ENCODE measurements around the gene SRGAP2B.
"Not testable (repeated sequence)": the region's sequence is repeated elsewhere in the genome, so short reads cannot be mapped to it uniquely, and the experiment has no call there.

Gene SRGAP2B

DNA sequence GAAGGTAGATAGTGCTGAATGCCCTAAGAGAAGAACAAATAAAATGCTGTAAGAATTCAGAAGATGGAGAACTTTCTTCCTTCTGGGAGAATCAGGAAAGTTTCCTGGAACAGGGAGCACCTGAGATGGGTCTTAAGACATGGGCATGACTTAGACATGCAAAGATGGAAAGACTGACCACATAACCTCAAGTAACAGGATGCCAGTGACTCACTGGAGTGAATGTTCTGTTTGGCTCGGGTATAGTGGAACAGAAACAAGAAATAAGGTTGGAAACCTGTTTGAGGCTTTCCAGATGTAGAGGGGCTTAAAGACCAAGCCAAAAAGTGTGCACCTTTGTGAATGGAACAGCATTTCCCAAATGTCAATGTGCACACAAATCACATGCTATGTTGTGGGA, 102.2 kb downstream of the SRGAP2B start:
- not testable (repeated sequence) for DNase-seq

- not testable (repeated sequence) for DNase-seq
These were observed 104.5 kb downstream of the SRGAP2B start for GRCh38 chr1:144990611-144991010.

DNA sequence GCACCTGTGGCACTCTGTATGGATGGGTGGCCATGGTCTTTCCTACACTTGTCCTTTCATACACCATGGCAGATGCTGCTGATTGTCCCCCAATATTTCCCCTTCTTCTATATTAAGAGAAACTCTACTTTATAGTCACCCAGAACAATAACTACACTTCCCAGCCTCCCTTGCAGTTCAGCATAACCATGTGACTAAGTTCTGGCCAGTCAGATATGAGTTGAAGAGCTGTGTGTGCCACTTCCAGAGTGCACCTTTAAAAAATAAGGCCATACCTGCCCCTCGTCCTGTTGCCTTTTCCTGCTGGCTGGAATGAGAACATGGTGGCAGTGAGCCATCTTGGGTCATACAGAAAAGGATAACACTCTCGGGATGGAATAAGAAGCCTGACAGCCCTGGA, 108.0 kb downstream of the SRGAP2B start:
- not testable (repeated sequence) for DNase-seq

DNA sequence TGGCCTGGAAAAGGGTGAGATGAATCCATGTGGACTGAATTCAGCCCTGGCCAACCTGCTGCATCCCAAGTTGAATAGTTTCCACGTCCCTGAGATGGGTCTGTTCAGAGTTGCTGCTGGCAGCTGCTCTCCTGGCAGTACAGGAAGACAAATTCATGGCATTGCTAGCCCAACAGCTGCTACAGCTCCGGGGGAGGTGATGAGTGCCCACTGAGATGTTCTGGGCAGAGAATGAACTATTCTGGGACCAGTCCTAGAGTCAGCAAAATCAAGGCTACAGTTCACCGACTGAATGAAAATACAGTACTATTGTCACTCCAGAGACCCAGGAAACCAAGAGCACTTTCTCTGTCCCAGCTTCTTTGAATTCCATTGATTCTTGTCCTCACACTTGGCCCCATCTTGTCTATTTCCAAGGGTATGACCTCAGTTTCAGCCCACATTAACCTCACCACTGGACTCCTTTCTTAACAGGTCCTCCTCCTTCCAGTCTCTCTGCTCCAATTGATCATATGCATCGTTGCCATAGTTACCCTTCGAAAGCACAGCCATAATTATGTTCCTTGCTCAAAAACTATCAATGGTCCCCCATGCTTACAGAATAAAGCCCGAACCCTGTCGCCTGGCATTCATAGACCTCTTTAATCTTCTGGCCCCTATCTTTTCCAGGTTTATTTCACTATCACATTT, 108.8 kb downstream of the SRGAP2B start:
- not testable (repeated sequence) for DNase-seq

- not testable (repeated sequence) for DNase-seq
These were observed 109.5 kb downstream of the SRGAP2B start for GRCh38 chr1:144985550-144986170.

DNA sequence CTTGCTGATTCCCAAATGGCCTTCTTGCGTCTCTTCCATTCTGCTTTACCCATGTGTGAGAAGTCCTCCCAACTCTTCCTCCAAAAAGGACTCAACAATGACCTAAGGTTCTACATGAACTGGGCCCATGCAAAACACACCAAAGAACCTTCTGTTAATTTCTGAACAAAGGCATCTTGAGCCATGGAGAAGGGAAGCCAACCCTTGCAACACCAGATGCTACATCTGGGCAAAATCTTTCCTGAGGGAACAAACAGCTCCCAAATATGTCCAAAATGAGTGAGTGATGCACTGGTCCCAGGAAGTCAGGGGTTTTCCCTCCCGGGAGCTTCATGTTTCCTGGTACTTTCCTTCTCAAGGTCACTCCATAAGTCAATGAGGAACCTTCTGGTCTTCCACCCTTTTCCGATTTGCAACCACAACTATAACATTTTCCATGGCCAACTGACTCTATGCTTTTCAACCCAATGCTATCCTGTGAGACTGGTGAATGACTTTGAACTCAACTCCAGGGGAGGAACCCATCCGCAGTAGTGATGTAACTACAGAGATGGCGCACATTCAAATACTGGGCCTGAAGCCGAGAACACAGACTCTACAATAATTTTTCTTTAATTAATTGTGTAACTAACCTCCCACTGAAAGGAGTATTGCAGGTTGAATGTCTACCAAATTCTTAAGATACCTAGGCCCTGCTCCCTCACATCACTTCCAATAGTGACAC, 112.2 kb downstream of the SRGAP2B start:
- not testable (repeated sequence) for DNase-seq

DNA sequence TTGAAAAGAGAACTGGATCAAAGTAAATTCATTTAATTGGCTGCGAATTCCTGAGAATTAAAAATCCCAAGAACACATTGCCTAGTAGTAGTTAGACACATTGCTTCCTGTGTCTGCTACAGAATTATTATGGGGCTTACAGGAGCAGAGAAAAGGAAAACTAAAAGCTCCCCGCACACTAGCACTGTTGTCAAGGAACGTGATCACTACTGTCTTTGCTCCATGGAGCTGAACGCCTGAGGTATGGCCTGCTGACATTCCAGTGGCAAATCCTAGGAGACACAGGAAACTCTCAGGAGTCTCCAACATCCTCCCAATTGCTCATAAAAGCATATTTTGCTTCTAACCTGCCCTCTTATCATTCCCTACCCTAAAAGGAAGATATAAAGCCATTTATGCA, 114.0 kb downstream of the SRGAP2B start:
- DNase-seq = not testable (repeated sequence)

- not testable (repeated sequence) for DNase-seq
These were observed 115.0 kb downstream of the SRGAP2B start for GRCh38 chr1:144979960-144980595.

DNA sequence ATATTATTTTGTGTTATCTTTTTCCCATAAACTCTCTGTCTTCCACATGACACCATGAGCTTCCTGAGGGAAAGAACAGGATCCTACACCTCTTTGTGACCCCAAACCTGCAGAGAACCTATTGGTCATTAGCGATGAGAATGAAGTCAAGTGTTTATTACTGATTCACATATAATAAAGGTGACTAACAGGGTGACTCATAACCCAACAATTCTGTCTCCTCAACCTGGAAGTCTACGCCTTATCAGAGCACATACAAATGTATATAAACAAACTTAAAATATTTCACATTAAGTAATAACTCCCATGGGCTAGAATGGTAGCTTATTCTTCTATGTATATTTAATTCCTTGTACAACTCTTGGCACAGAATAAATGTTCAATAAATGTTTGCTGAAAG, 117.3 kb downstream of the SRGAP2B start:
- not testable (repeated sequence) for DNase-seq

DNA sequence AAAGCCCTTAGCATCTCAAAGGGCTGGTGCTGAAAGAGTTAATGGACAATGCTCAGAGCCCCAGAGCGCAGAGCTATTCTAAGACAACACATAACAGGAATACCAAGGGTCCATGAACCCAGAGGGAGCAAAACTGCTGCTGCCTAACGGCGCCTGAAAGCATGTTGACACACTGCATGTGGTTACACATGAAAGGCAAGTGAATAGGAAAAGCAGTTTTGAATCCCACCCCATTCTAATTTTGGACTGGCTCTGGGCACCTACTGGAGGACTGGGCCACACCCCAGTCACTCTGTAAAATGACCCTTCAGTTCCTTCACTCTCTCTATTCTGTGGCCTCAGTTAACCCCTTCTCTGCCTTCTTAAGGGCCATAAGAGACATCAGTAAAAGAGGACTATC, 123.2 kb downstream of the SRGAP2B start:
- DNase-seq = not testable (repeated sequence)

- not testable (repeated sequence) for DNase-seq
These were observed 128.6 kb downstream of the SRGAP2B start for GRCh38 chr1:144966488-144966887.

GRCh38 chr1:144964765-144965164, 130.4 kb downstream of the SRGAP2B start:
- not testable (repeated sequence) for DNase-seq

DNA sequence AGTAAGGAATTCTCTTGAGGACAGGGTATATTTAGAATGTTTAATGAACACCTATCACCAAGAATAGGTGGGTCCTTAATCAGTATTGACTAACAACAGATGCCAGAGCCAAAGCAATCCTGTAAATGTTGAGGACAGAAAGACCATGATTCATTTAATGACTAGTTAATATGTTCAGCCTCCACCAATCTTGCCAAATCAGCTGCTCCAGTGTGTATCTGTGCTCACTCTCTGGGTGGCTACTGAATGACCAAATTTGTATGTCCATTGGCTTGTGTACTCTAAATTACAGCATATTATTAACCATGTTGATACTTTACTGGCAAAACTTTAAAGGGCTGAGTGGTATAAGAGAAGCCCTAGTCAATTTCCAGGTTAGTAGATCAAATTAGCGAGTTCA, 130.9 kb downstream of the SRGAP2B start:
- not testable (repeated sequence) for DNase-seq

DNA sequence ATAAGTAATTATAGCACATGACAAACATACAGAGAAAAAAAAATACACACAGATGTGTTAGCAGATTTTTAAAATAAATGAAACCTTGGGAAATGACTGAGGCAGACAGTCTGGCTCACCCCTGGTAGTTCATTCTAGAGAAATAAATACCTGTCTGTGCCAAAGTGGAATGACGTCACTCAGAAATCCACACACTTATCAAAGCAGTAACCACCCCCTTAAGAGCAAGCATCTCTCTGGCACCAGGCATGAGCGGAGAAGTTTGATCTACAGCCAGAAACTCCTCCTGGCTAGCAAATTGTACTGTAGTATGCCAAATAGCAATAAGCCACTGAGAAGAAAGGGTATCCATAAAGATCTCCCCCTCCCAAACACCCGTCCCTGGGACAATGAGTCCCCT, 131.6 kb downstream of the SRGAP2B start:
- DNase-seq = not testable (repeated sequence)

DNA sequence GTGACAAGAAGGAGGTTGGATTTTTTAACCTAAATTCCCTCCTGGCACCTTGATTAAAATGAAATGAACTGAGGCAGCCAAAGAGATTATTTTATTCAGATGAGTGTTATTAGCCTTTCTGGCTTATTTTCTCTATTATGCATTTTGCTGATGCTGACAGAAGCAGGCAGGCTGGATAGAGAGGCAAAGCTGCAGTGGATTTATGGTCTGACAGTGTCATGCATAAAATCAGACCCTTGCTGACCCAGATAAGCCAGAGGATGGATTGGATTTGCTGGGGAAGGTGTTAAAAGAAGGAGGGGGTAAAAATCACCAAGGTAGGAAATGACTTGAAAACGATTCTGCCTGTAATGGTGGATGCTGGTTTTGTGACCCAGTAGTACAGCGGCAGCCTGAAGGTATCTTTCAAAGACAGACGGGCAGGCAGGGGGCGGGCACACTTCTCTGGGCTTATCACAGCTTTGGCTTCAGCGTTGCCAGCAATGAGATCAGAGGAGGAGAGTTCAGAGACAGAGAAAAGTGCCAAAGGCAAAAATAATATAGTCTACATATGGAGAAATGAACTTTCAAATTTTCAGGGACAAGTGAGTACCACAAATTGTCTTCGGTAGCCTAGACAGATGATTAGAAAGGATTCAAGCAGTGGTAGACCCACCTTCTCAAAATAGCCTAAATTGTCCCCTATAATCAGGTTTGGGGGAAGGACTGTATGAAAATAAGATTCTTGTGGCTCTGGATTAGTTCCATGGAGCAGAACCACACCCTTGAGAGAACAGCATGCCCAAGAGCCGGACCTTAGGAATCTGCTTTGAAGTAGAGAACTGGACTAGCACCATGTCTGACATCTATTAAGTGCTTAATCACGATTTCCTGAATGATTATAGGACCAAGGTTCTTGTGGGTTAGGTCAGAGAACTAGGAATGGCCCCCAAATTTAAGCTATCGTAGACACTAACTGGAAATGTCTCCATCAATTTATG, 133.2 kb downstream of the SRGAP2B start:
- DNase-seq = not testable (repeated sequence)

DNA sequence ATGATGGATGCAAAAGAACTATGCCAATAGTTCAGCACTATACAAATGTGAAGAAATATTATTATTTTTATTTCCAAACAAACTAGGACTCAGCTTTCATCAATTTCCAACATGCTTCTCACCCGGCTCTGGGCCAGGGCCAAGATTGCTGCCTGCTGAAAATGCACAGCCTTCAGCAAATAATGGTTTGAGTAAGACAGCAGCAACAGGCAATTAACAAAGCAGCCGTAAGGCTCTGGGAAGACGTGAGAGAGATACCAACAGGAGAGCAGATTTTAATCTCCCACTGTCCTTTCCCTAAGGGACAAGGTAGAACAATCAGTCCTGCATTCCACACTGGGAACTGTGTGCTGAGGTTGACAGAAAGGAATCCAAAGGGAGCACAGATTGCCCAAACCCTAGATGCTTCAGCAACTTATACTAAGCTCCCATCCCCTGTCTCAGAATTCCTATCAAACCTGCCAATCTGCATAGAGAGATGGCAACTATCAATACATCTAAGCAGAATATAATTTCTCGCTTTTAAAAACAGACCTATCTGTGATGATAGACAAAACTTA, 134.1 kb downstream of the SRGAP2B start:
- not testable (repeated sequence) for DNase-seq

DNA sequence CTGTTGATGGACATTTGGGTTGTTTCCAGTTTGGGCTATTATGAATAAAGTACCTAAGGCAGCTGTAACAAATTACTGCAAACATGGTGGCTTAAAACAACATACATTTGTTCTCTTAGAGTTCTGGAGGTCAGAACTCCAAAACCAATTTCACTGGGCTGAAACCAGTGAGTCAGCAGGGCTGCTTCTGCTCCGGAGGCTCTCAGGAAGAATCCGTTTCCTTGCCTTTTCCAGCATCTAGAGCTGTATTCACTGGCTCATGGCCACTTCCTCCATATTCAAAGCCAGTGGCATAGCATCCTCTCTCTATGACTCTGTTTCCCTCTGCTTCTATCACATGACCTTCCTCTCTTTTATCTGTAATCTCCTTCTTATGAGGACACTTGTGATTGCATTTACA, 146.7 kb downstream of the SRGAP2B start:
- not testable (repeated sequence) for DNase-seq

- not testable (repeated sequence) for DNase-seq
These were observed 147.6 kb downstream of the SRGAP2B start for GRCh38 chr1:144947495-144947894.

GRCh38 chr1:144946525-144947480, 148.3 kb downstream of the SRGAP2B start:
- not testable (repeated sequence) for DNase-seq

- DNase-seq = not testable (repeated sequence)
These were observed 153.4 kb downstream of the SRGAP2B start for GRCh38 chr1:144941710-144942109.

Measured in activated CD8-positive, alpha-beta memory T cell treated with anti-CD3 and anti-CD28 coated beads, Interleukin-2, amount 50 U/mL, for 48 hours (primary cell).